Liver (tissue), 9 donors: ENCODE results near the gene NACA. TPM values are rescaled to one million over a fixed set of nuclear protein-coding genes. Genes with fewer than 3 reads are reported as not detected.

Source experiments
- DNase-seq: peaks from one replicate; pipeline ENCODE4 v3.0.0-alpha.2; 2017; ENCODE audit warnings: low spot score
- H3K27ac ChIP-seq, 2 donors: one replicate each; pipeline ENCODE4 v1.7.0; 2013; ENCODE audit warnings: inconsistent platforms in 2 of 2, low read length in 2 of 2, control low read depth in 1 of 2, low read depth in 1 of 2, mild to moderate bottlenecking in 1 of 2
- H3K27me3 ChIP-seq, 4 donors: one replicate each; pipeline versions ENCODE4 v1.6.1 to v1.7.0; 2013; ENCODE audit warnings: low read length in 3 of 4, inconsistent platforms in 1 of 4, mild to moderate bottlenecking in 1 of 4, moderate library complexity in 1 of 4; ENCODE audit not compliant: control insufficient read depth in 4 of 4, insufficient read depth in 4 of 4
- H3K36me3 ChIP-seq, 4 donors: one replicate each; pipeline versions ENCODE4 v1.6.1 to v1.7.0; 2013; ENCODE audit warnings: low read length in 3 of 4, mild to moderate bottlenecking in 3 of 4, low read depth in 1 of 4, moderate library complexity in 1 of 4; ENCODE audit not compliant: control insufficient read depth in 4 of 4, insufficient read depth in 3 of 4
- H3K4me1 ChIP-seq, 4 donors: one replicate each; pipeline versions ENCODE4 v1.6.1 to v1.7.0; 2013; ENCODE audit warnings: low read length in 3 of 4, mild to moderate bottlenecking in 3 of 4, moderate library complexity in 1 of 4; ENCODE audit not compliant: control insufficient read depth in 4 of 4, insufficient read depth in 4 of 4
- H3K4me3 ChIP-seq, 3 donors: one replicate each; pipeline versions ENCODE4 v1.6.1 to v1.7.0; 2013; ENCODE audit warnings: low read length in 3 of 3, control low read depth in 1 of 3, low read depth in 1 of 3, mild to moderate bottlenecking in 1 of 3
- H3K9ac ChIP-seq, 2 donors: one replicate each; pipeline ENCODE4 v1.7.0; 2013; ENCODE audit warnings: low read length in 2 of 2, mild to moderate bottlenecking in 2 of 2, moderate library complexity in 2 of 2, control low read depth in 1 of 2, low read depth in 1 of 2
- H3K9me3 ChIP-seq, 4 donors: one replicate each; pipeline versions ENCODE4 v1.6.1 to v1.7.0; 2013; ENCODE audit warnings: low read length in 3 of 4; ENCODE audit not compliant: control insufficient read depth in 4 of 4
- ATF3 ChIP-seq: IDR thresholded peaks from 2 replicates; pipeline ENCODE4 v1.6.1; 2016; ENCODE audit warnings: antibody characterized with exemption
- EGR1 ChIP-seq, 2 donors: IDR thresholded peaks; 2 replicates each; pipeline ENCODE4 v1.6.1; 2016 to 2018; ENCODE audit warnings: antibody characterized with exemption in 2 of 2, low read depth in 2 of 2
- FOXA1 ChIP-seq: IDR thresholded peaks from 2 replicates; pipeline ENCODE4 v1.6.1; 2016; ENCODE audit warnings: antibody characterized with exemption
- FOXA2 ChIP-seq: IDR thresholded peaks from 2 replicates; pipeline ENCODE4 v1.6.1; 2016; ENCODE audit warnings: antibody characterized with exemption
- GABPA ChIP-seq, 2 donors: IDR thresholded peaks in 1 of 2; conservative IDR thresholded peaks in 1 of 2; 2 replicates each; pipeline ENCODE4 v1.6.1; 2016; ENCODE audit warnings: antibody characterized with exemption in 2 of 2, mild to moderate bottlenecking in 1 of 2, moderate library complexity in 1 of 2
- HNF4A ChIP-seq, 2 donors: conservative IDR thresholded peaks; 2 replicates each; pipeline ENCODE4 v1.6.1; 2016; ENCODE audit warnings: antibody characterized with exemption in 2 of 2, mild to moderate bottlenecking in 2 of 2
- HNF4G ChIP-seq: IDR thresholded peaks from 2 replicates; pipeline ENCODE4 v1.6.1; 2016; ENCODE audit warnings: antibody characterized with exemption
- JUND ChIP-seq, 2 donors: IDR thresholded peaks; 2 replicates each; pipeline ENCODE4 v1.6.1; 2016; ENCODE audit warnings: antibody characterized with exemption in 2 of 2
- RAD21 ChIP-seq, 2 donors: IDR thresholded peaks; 2 replicates each; pipeline ENCODE4 v1.6.1; 2016; ENCODE audit warnings: antibody characterized with exemption in 2 of 2, mild to moderate bottlenecking in 2 of 2
- RXRA ChIP-seq, 2 donors: IDR thresholded peaks; 2 replicates each; pipeline ENCODE4 v1.6.1; 2017 to 2018; ENCODE audit warnings: antibody characterized with exemption in 2 of 2, mild to moderate bottlenecking in 1 of 2
- SP1 ChIP-seq: IDR thresholded peaks from 2 replicates; pipeline ENCODE4 v1.6.1; 2018; ENCODE audit warnings: antibody characterized with exemption, mild to moderate bottlenecking
- TAF1 ChIP-seq: conservative IDR thresholded peaks from 2 replicates; pipeline ENCODE4 v1.6.1; 2016; ENCODE audit warnings: antibody characterized with exemption, mild to moderate bottlenecking
- YY1 ChIP-seq: IDR thresholded peaks from 2 replicates; pipeline ENCODE4 v1.6.1; 2016; ENCODE audit warnings: antibody characterized with exemption, mild to moderate bottlenecking
- ZBTB33 ChIP-seq: IDR thresholded peaks from 2 replicates; pipeline ENCODE4 v1.6.1; 2016; ENCODE audit warnings: antibody characterized with exemption
- WGBS: extraction: QIAGEN DNeasy Blood & Tissue Kit; methylation state at CpG from one replicate; pipeline ENCODE4 v1.1.7; 2013; 5-methylcytosine and 5-hydroxymethylcytosine counted together
- polyA plus RNA-seq, 2 donors: library from polyadenylated mRNA; stranded (reverse) in 1 of 2; unstranded in 1 of 2; fragments of 200-250 nt in 1 of 2; fragments of >200 nt in 1 of 2; fragmentation: Nextera tagmentation in 1 of 2; extraction: Ambion mirVana in 1 of 2; gene quantifications; one replicate each; pipeline versions ENCODE4 v1.2.1 to v1.2.3, GENCODE V29; 2013 to 2015
- total RNA-seq, 2 donors: library from RNA; depleted of rRNA; stranded (reverse); fragments of >200 nt; gene quantifications; one replicate each; pipeline ENCODE4 v1.2.3, GENCODE V29; 2014
- TF ChIP-seq, protein P1 (sequence below): fragments of 150-350 bp; IDR thresholded peaks from 2 replicates; pipeline ENCODE4 v1.5.1; 2017; ENCODE audit warnings: improper control_type of control experiment, low read depth, low read length; ENCODE audit not compliant: missing input control
- TF ChIP-seq, protein P2 (sequence below): IDR thresholded peaks from 2 replicates; pipeline ENCODE4 v1.6.1; 2016; ENCODE audit warnings: antibody characterized with exemption, mild to moderate bottlenecking
- donor health status: healthy.
- donor health status: healthy.
- donor health status: healthy.
- donor health status: healthy.
- donor health status: healthy.

Gene NACA
- total and polyA plus RNA-seq, 4 donors = 365 to 695 (median 456) TPM

DNA sequence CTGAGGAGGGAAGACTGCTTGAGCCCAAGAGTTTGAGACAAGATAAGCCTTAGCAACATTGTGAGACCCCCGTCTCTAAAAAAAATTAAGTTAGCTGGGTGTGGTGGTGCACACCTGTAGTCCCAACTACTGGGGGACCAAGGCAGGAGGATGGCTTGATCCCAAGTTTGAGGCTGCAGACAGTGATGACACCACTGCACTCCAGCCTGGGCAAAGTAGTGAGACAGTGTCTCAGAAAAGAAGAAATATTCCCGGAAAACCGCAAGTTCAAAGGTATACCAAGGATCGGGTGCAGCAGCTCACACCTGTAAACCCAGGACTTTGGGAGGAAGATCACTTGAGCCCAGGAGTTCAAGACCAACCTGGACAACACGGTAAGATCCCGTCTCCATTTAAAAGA, 42.8 kb downstream of the NACA start:
- WGBS = 88% methylated on average over 6 of the region's 6 CpGs
- Histone ChIP-seq H3K27me3 (no peaks in the 10 kb centered on the region), H3K4me3 (no peak overlapping the region), H3K9me3 (no peaks in the 10 kb centered on the region), H3K4me1 (peaks cover 3 to 24% (median 8%) of the 10 kb centered on the region in 4 donors), H3K36me3 (peaks cover 0 to 5% (median 2%) of the 10 kb centered on the region in 4 donors), H3K9ac (no peak overlapping the region), H3K27ac (no peak overlapping the region)
- no peak for TF ChIP-seq EGR1 (IDR thresholded peaks at IDR 0.05; ENCODE audit: low read depth in 2 of 2)
- TF ChIP-seq RAD21 (IDR thresholded peaks at IDR 0.05) = no peak
- no peak for TF ChIP-seq YY1
- no peak for TF ChIP-seq SP1
- no peak for DNase-seq

GRCh38 chr12:56679883-56680575, 45.1 kb downstream of the NACA start:
- Histone ChIP-seq H3K36me3 (peaks cover 0 to 5% (median 2%) of the 10 kb centered on the region in 4 donors), H3K4me3 (no peak overlapping the region), H3K27ac (no peak overlapping the region), H3K27me3 (no peaks in the 10 kb centered on the region), H3K4me1 (peaks cover 3 to 24% (median 12%) of the 10 kb centered on the region in 4 donors), H3K9ac (no peak overlapping the region), H3K9me3 (no peaks in the 10 kb centered on the region)
- WGBS = 91% methylated on average over 13 of the region's 13 CpGs
- TF ChIP-seq, protein P1, sequence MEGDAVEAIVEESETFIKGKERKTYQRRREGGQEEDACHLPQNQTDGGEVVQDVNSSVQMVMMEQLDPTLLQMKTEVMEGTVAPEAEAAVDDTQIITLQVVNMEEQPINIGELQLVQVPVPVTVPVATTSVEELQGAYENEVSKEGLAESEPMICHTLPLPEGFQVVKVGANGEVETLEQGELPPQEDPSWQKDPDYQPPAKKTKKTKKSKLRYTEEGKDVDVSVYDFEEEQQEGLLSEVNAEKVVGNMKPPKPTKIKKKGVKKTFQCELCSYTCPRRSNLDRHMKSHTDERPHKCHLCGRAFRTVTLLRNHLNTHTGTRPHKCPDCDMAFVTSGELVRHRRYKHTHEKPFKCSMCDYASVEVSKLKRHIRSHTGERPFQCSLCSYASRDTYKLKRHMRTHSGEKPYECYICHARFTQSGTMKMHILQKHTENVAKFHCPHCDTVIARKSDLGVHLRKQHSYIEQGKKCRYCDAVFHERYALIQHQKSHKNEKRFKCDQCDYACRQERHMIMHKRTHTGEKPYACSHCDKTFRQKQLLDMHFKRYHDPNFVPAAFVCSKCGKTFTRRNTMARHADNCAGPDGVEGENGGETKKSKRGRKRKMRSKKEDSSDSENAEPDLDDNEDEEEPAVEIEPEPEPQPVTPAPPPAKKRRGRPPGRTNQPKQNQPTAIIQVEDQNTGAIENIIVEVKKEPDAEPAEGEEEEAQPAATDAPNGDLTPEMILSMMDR = no peak
- no peak for TF ChIP-seq HNF4A (conservative IDR thresholded peaks at IDR 0.05)
- TF ChIP-seq HNF4G = no peak
- TF ChIP-seq ATF3 = no peak
- TF ChIP-seq TAF1 = no peak
- TF ChIP-seq SP1 = no peak
- TF ChIP-seq FOXA1 = no peak
- TF ChIP-seq, protein P2, sequence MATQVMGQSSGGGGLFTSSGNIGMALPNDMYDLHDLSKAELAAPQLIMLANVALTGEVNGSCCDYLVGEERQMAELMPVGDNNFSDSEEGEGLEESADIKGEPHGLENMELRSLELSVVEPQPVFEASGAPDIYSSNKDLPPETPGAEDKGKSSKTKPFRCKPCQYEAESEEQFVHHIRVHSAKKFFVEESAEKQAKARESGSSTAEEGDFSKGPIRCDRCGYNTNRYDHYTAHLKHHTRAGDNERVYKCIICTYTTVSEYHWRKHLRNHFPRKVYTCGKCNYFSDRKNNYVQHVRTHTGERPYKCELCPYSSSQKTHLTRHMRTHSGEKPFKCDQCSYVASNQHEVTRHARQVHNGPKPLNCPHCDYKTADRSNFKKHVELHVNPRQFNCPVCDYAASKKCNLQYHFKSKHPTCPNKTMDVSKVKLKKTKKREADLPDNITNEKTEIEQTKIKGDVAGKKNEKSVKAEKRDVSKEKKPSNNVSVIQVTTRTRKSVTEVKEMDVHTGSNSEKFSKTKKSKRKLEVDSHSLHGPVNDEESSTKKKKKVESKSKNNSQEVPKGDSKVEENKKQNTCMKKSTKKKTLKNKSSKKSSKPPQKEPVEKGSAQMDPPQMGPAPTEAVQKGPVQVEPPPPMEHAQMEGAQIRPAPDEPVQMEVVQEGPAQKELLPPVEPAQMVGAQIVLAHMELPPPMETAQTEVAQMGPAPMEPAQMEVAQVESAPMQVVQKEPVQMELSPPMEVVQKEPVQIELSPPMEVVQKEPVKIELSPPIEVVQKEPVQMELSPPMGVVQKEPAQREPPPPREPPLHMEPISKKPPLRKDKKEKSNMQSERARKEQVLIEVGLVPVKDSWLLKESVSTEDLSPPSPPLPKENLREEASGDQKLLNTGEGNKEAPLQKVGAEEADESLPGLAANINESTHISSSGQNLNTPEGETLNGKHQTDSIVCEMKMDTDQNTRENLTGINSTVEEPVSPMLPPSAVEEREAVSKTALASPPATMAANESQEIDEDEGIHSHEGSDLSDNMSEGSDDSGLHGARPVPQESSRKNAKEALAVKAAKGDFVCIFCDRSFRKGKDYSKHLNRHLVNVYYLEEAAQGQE = no peak
- no peak for TF ChIP-seq FOXA2
- TF ChIP-seq RAD21 (IDR thresholded peaks at IDR 0.05) = no peak
- no peak for TF ChIP-seq RXRA (IDR thresholded peaks at IDR 0.05)
- TF ChIP-seq GABPA (IDR thresholded peaks at IDR 0.05 in 1 of 2, conservative IDR thresholded peaks at IDR 0.05 in 1 of 2) = no peak
- TF ChIP-seq ZBTB33 = no peak
- TF ChIP-seq JUND (IDR thresholded peaks at IDR 0.05) = no peak
- no peak for TF ChIP-seq EGR1 (IDR thresholded peaks at IDR 0.05; ENCODE audit: low read depth in 2 of 2)
- no peak for DNase-seq
